Measurements from ENCODE around the gene FAM98C.
A peak's percentile ranks its signal among the peaks of the same experiment; 100 is the strongest.

The FAM98C gene

DNA sequence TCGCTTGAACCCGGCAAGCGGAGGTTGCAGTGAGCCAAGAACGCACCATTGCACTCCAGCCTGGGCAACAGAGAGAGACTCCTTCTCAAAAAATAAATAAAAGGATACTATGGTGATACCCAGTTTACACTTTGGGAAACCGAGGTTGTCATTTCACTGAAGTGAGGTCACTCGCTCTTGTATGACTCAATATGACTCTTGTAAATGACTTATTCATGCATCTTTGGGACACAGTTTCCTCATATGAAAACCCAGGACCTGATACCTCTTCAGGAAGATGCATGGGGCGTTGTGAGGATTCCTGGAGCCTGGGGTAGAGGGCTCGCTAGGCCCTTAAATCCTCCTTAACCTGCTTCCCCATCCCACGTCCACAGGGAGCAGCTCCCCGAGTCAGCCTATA lies 24.0 kb upstream of the FAM98C start:
- no peak for DNase-seq (ENCODE audit: low spot score)

DNA sequence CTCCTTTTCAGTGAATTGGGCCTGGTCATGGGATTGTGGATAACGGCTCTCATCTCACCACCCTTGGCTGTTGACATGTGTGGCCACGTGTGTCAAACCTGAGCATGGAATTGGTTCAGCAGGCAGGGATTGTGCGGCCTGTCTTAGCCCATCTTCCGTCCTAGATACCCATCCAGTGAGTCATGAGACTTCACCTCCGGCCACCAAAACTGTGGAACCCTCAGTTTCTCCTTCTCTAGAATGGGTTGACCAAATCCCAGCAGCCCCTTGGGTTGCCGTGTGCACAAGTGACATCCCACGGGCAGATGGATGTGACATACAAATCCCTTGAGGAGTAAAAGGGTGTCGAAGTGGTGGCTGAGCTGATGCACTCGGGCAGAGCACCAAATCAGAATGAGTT lies 21.8 kb upstream of the FAM98C start:
- DNase-seq (ENCODE audit: low spot score) = no peak

DNA sequence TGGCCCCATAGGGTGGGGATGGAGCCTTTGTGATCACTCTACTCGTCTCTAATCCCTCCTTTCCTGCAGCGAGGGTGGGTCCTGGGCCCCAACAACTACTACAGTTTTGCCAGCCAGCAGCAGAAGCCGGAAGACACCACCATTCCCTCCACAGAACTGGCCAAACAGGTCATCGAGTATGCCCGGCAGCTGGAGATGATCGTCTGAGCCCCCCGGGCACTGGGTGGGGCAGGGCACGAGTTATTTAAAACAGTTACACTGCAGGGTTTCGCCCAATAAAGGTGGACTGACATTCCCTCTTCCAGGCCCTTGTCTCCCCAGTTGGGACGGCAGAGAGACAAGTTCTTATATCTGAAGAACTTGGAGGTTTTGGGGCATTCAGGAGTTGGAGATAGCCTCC lies 19.7 kb upstream of the FAM98C start:
- DNase-seq (ENCODE audit: low spot score) = no peak

DNA sequence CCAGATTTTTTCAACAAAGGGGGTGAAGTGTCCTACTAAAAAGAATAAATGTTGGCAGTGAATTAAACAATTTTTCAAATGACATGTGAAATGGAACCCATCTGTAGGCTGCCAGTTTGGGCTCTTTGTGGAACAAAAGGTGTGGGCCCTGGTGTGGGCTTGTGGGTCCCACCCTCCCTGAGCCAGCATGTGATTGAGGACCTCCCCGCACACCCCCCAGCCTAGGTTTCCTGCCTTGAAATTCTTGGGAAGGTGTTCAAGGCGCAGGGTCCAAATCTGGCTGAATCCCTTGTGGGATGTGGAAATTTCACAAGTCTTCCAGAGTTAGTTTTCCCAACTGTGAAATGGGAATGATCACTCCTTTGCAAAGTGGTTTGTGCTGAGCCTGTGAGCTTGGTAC lies 19.1 kb upstream of the FAM98C start:
- no peak for DNase-seq (ENCODE audit: low spot score)

DNA sequence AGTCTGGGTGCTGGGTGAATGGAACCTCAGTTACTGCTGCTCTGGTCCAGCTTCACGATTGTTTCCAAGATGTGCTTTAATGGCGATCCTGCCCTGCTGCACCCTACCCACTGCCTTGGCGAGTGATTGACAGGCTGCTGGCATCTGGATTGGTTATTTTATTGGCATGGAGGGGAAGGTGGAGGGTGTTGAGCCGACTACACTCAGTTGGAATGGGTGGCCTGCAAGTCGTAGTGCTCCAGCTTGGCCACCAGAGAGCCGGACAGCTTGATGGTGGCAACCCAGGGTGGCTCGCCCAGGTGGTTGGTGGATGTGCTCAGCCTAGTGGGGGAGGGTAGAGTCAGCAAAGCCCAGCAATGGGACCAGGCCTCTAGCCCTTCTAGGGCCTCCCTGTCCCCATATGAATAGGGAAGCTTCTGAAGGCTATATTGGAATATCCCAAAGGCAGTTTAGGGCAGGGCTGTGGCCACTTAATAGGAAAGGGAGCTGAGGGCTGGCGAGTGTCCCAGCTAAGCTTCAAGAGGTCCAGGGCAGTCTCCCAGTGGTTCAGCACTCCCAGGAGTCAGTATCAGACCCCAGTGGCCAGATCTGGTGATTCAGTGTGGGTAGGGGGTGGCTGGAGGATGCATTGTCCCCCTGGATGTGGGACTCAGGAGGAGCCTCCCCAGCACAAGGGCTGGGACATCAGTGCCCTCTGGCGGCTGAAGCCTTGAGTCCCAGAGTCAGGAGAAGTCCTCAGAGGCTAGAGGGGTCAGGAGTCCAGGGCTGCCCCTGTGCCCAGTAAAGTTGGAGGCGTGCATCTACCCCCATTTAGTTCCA lies 18.5 kb upstream of the FAM98C start:
- no peak for DNase-seq (ENCODE audit: low spot score)

DNA sequence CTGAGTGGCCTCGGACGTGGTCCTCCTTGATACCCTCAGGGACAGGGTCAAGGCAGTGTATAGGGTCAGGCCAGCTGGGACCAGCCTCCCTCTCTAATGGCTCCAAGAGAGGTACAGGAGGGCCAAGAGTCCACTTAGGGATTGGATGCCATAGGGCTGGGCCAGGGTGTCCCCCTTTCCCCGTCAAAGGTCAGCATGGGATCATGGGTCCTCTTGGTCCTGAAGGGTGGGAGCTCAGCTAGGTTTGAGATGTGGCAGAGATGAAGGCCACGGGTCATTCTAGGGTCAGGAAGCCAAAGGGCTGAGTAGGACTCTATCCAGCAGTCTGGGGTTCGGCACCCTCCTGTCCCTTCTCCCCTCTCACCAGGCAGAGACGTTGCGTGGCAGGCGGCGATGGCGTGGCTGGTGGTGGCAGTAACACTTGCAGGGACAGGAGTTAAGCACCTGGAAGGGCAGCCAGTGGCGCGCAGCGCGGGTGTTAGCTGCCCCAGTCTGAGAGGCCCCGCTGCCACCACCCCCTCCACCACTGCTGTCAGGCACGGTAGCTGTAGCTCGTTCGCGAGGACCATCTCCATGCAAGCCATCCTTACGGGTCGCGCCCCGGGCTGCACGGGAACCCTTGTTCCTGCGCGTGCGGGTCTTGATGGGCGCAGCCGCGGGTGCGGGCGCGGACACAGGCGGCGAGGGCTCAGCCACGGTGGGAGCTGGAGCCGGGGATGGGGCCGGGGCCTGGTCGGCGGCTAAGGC lies 17.7 kb upstream of the FAM98C start:
- DNase-seq (ENCODE audit: low spot score) = no peak

DNA sequence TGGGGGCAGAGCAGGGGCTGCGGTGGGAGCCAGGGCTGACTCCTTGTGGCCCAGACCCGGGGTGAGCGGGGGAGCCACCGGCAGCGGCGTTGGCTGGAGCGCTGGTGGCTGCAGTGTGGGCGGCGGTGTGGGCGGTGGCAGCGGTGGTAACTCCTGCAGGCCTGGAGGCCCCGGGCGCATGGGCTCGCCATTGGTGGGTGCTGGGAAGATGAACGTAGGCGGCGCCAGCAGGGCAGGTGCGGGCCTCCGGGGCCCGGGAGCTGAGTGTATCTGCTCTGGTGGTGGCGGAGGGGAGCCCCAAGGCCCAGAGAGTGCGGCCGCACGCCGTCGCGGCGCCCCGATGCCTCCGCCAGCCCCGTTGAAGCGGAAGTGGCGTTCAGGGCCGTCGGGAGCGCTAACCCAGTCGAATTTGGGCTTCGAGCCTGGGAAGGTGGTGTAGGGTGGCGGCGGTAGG lies 17.1 kb upstream of the FAM98C start:
- no peak for DNase-seq (ENCODE audit: low spot score)

DNA sequence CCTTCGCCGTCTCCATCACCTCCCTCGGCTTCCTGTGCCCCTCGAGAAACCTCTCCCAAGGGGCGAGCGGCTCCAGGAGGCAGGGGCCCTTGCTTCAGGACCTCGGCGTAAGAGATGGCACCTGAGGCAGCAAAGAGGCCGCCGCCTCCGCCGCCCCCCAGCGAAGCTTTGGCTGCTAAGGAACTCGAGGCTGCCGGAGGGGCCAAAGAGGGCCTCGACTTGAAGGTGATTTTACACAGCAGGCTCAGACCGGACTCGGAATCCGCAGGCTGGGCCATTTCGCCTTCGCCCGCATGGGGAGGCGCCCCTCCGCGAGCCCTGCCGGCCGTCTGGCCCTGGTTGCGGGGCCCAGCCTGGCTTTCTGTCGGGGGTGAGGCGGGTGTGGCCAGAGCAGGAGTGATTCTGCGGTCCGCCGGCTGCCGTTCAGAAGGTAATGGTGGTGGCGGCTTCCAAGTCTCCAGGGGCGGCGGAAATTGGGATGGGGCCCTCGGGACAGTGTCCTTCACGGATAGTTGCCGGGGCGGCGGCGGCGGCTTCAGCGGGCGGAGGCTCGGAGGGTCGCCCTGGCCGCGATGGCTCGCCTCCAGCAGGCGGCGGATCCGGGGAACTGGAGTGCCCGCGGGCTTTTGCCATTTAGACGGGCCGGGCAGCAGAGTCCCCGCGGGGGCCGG lies 16.5 kb upstream of the FAM98C start:
- DNase-seq (ENCODE audit: low spot score) = no peak

DNA sequence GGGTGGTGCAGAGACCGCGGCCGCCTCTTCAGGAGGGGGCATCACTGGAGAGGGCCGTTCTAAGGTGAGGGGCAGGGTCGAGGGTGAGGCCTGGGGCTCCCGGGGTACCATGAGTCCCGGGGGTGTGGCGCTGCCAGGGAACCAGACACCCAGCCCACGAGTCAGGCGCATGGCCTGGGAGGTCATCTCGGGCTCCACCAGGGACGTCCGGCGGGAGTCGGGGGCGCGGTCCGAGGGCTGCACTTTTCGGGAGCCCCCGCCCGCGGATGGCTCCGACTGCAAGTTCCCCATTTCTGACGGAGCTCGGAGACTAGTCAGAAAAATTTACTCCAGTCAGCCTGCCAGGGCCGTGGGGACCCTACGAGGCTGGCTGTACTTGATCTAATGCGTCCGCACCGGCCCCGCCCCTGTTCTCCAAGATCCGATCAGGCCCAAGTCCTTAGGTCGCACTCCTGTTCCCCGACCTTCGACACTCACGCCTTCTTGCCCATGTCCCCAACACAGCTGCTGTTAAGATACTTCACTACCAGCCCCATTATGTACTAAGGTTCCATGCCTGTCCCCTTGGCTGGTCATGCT lies 15.8 kb upstream of the FAM98C start:
- no peak for DNase-seq (ENCODE audit: low spot score)

DNA sequence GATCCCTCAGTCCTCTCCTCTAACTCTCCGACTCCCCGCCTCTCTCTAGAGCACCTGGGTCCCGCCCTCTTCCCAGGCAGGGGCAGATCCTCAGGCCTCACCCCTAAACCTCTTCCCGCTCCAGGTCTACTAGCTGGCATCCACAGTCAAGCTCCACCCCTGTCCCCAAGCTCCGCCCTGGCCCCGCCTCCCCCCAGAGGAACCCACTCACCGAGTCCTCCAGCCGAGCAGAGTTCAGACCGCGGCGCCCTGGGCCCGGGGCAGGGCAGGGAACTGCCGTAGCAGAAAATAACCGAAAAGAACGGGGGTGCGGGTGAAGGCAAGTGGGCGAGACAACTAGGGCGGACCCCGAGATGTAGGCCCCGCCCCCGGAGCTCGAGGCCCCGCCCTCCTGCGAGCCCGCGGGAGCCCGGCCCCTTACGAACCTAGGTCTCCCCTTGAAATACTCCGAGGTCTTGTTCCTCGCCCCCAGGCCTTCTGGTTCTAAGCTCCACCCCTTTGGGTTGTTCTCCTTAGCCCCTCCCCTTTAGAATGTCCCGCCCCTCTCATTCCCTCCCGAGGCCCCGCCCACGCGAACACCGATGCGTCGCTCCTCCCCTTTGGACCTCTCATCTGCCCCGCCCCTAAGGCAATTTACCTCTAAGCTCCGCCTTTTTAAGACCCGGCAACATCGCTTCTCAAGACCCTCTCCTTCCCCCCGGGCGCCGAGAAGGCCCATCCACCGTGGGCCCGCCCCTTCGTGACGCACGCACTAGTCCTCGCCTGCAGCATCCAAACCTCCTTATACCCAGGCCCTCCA lies 15.1 kb upstream of the FAM98C start, which contains the start of gene GGN:
TSS of gene GGN (minus strand) at position 485 of the 799 bp plus-strand sequence. CDS start 773 bp downstream, outside the sequence.
- peak; percentile 83 for DNase-seq (ENCODE audit: low spot score)

DNA sequence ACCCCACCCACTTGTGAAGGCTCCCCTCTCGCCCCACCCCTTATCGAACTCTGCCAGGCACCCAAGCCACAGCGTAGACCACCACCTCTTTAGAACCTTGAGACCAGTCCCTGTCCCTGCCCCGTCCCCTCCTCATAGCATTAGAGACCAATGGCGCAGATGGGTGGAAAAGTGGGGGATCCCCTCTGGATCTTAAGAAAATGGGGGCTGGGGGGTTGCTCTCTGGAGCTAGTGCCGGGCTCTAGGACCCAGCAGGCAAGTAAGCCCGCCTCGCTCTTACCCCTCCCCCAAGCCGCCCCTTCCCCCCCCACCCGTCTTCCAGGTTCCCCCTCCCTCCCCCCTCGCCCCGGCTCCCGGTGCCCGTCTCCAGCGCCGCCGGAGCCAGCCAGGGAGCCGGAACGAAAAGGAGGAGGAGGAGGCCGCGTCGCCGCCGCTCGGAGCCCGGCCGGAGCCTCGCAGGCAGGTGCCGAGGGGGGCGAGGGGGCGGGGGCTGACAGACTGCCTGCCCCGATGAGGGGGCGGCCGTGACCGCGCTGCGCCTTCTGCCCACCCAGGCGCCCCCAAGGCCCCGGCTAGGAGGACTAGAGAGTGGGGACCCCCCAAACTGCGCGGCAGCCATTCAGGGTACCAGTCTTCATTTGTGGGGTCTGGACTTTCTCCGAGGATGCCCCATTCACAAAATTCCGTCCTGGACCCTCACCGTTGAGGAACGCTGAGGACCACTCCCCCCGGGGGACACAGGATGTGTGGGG lies 14.4 kb upstream of the FAM98C start, which contains the start of gene SPRED3:
TSS of gene SPRED3 (plus strand) at position 349 of the 752 bp plus-strand sequence. CDS start 1,606 bp downstream, outside the sequence.
- no peak for DNase-seq (ENCODE audit: low spot score)

DNA sequence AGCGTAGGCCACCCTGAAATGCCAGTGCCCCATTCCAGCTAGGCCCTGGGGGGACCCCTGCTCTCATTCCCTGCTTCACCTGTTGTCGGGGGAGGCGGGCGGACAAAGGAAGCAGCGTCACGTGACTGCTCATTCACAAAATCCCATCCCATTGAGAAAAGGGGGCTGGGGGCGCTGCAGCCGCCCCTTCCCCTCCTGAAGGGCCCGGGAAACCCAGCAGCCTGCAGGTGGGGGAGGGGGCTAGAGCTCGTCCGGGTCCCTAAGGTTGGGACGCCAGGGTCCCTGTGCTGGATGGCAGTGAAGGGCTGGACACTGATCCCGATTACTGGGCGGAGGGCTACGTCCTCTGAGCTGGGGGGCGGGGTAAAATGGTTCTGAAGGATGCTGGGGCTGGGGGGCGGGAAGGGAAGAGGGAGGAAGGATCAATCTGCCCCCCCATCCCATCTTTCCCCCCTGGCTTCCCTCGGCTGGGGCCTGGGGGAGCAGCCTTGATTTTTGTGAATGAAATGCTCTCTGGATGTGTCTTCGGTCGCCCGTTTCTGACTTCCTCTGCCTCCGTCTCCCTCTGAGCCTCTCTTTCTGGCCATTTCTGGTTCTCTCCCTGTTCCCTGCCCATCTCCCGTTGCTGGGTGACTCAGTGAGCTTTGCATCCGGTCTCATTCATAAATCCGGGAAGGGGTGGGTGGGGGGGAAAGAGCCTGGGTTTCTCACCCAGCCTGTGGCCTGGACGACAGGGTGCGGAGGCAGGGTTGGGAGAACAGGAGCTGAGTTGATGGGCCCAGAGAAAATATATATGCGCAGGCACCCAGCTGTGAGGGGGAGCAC lies 13.6 kb upstream of the FAM98C start:
- DNase-seq (ENCODE audit: low spot score) = no peak

DNA sequence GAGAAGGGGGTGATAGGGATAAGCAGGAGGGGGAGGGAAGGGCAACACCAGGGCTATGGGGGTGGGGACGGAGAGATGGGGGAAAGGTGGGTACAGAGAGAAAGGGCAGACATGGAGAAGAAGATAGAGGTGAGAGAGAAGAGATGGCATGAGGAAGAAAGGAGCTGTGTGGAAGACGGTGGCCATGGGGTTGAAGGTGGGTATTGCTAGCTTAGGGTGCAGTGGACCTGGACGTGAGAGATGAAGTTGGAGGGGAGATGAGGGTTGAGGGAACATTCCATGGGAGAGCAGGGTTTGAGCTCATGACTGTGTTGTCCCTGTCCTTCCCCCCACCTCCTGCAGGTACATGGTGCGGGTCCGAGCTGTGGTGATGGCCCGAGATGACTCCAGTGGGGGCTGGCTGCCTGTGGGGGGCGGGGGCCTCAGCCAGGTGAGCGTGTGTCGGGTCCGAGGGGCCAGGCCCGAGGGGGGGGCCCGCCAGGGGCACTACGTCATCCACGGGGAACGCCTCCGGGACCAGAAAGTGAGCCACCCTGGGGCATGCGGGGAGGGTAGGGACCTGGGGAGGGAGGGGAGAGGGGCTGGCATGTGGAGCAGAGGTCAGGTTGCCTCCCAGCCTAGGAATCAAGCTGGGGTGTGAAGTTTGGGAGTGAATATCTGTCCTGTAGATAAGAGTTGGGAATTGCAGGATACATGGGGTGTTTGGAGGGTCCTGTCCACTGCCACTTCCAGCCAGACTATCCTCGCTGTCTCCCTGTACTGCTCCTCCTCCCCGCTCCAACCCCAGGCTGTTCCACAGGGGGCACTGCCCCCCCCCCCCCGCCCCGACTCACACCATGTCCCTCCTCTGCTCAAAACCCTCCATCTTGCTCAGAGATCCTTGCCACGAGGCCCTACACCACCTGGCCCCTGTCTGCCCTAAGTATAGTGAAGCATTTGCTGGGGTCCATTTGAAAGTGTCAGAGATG lies 12.7 kb upstream of the FAM98C start:
- DNase-seq (ENCODE audit: low spot score) = no peak

DNA sequence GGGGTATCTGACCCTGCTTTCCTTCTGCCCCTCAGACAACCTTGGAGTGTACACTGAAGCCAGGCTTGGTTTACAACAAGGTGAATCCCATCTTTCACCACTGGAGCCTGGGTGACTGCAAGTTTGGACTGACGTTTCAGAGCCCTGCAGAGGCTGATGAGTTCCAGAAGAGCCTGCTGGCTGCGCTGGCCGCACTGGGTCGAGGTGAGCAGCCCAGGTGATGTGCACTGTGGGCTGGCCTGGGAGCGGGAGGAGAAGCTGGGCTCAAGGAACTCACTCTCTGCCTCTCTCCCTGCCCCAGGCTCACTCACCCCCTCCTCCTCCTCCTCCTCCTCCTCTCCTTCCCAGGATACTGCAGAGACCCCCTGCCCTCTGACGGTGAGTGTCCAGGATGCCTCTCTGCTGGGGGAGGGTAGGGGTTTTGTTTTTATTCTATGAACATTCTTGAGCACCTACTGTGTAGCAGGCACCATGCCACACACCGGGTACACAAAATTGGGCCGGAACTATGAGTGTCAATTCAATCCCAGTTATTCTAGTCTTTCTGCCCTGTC lies 10.9 kb upstream of the FAM98C start:
- no peak for DNase-seq (ENCODE audit: low spot score)

DNA sequence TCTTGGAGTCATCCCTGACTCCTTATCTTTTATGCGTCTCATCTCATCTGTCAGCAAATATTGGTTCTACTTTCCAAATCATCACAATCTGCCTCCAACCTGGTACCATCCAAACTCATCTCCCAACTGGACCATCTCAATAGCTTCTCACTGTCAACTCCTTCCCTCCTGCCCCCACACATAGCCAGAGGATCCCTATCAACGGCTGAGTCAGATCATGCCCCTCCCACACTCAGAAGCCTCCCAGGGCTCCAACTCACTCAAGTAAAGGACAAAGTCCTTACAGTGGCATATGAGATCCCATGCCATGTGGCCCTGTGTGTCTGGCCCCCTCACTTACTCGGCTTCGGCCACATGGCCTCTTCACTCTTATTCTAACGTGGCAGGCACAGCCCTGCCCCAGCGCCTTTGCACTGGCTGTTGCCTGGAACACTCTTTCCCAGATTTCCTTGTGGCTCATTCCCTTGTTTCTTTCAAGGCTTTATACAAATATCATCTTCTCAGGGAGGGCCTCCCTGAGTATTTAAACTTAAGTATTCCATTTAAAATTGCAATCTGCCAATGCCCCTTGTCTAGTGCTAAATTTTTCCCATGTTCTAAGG lies 10.1 kb upstream of the FAM98C start:
- DNase-seq (ENCODE audit: low spot score) = no peak

DNA sequence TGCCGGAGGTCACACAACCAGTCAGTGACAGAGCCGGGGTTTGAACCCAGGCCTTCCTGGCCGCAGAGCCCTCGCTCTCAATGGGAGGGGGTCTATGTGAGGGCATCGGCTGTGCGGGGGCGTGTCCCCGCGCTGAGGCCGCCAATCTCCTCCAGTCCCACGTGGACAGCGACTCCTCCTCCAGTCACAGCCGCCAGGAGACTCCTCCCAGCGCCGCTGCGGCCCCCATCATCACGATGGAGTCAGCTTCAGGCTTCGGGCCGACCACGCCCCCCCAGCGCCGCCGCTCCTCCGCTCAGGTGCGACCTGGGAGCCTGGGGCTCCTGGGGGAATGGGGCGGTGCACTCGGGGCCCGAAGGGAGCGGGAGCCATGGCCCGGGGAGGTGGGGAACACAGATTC lies 8.4 kb upstream of the FAM98C start:
- DNase-seq (ENCODE audit: low spot score) = peak; percentile 68

DNA sequence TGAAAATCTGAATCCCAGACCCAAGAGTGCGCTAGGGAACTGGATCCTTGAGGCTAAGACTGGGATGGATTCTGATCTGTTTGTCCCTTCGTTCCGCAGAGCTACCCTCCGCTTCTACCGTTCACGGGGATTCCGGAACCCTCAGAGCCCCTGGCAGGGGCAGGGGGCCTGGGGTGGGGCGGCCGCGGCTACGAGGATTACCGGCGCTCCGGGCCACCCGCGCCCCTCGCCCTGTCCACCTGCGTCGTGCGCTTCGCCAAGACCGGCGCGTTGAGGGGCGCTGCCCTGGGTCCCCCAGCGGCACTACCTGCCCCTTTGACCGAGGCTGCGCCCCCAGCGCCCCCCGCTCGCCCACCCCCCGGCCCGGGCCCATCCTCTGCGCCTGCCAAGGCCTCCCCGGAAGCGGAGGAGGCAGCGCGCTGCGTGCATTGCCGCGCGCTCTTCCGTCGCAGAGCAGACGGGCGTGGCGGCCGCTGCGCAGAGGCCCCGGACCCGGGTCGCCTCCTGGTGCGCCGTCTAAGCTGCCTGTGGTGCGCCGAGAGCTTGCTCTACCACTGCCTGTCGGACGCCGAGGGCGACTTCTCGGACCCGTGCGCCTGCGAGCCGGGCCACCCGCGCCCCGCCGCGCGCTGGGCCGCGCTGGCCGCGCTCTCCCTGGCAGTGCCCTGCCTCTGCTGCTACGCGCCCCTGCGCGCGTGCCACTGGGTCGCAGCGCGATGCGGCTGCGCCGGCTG lies 7.3 kb upstream of the FAM98C start:
- peak; percentile 36 for DNase-seq (ENCODE audit: low spot score)
